ENCODE results near the gene CD84. TPM values are rescaled to one million over a fixed set of nuclear protein-coding genes. Genes with fewer than 3 reads are reported as not detected.

The CD84 gene
- total and polyA plus RNA-seq, 2 experiments from 2014 or later = 0.23 to 0.74 TPM

DNA sequence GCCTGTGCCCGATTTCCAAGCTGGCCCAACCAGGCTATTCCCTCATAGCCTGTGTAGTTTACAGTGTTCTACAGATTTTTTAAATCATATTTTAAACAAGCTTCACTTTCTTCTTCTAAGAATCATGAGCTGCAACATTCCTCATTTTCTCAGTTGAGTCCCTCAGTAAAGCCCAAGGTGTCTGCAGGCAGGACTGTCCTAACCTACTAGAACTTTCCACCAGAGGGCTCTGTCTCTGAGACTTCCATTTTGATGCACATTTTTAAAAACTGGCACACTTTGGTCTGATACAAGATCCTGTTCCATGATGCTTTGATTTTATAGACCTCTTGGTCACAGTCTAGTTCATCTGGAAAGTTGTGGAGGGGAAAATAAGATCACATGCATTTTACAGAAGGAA, 34.6 kb downstream of the CD84 start:
- no peaks in the 10 kb centered on the region for H4K20me1 ChIP-seq (ENCODE audit: insufficient read depth, poor library complexity, severe bottlenecking)
- H3K4me1 ChIP-seq (ENCODE audit: insufficient read depth) = peaks cover 35% of the 10 kb centered on the region
- H2AFZ ChIP-seq = no peak overlapping the region
- no peak overlapping the region for H3K4me2 ChIP-seq
- TF ChIP-seq, protein P1, sequence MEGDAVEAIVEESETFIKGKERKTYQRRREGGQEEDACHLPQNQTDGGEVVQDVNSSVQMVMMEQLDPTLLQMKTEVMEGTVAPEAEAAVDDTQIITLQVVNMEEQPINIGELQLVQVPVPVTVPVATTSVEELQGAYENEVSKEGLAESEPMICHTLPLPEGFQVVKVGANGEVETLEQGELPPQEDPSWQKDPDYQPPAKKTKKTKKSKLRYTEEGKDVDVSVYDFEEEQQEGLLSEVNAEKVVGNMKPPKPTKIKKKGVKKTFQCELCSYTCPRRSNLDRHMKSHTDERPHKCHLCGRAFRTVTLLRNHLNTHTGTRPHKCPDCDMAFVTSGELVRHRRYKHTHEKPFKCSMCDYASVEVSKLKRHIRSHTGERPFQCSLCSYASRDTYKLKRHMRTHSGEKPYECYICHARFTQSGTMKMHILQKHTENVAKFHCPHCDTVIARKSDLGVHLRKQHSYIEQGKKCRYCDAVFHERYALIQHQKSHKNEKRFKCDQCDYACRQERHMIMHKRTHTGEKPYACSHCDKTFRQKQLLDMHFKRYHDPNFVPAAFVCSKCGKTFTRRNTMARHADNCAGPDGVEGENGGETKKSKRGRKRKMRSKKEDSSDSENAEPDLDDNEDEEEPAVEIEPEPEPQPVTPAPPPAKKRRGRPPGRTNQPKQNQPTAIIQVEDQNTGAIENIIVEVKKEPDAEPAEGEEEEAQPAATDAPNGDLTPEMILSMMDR (IDR thresholded peaks at IDR 0.05; ENCODE audit: poor library complexity) = peak; percentile 54
- TF ChIP-seq EZH2 (IDR thresholded peaks at IDR 0.05; ENCODE audit: borderline replicate concordance) = no peak
- peak; percentile 40 for DNase-seq (ENCODE audit: low spot score)
- WGBS (ENCODE audit: low lambda C conversion rate, missing lambda C conversion rate) = 91% methylated on average over 1 of the region's 1 CpG
- no peaks in the 10 kb centered on the region for H3K79me2 ChIP-seq
- no peaks in the 10 kb centered on the region for H3K27me3 ChIP-seq
- peak overlapping the region; percentile 30 for H3K27ac ChIP-seq
- H3K9me2 ChIP-seq (replicated peaks; ENCODE audit: insufficient read depth) = no peaks in the 10 kb centered on the region
- H3K9me3 ChIP-seq (ENCODE audit: low read depth) = no peaks in the 10 kb centered on the region
- no peaks in the 10 kb centered on the region for H3K36me3 ChIP-seq (replicated peaks; ENCODE audit: insufficient read depth, low read depth)
- H3K4me3 ChIP-seq = no peak overlapping the region

DNA sequence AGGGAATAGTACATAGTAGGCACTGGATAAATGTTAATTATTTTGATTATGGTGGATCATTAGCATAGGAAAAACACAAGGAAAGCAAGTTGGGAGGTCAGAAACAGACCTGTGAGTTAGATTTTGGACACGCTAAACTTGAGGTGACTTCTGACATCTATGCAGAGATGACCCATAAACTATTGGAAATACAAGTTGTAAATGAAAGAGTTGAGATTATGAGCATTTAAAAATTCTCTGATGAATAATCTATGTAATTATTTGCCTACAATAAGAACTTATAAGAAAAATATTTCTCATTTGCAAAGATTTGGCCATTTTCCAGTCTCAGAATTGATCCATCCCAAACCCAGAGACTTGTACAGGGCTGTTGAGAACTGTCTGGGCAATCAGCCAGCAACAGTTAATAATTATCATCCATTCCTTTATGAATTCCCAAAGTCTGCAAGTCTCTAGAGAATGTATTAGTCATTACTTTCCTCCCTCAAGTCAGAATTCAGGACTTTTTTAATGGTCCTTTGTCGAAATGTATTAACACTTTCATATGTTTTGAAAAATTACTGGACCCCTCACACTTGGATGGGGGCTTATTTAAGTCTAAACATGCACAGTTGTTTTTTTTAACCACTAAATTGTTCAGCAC, 36.9 kb downstream of the CD84 start:
- peak; percentile 54 for DNase-seq (ENCODE audit: low spot score)
- H3K27ac ChIP-seq = peak overlapping the region; percentile 11
- no peaks in the 10 kb centered on the region for H3K27me3 ChIP-seq
- WGBS (ENCODE audit: low lambda C conversion rate, missing lambda C conversion rate) = 2% methylated on average over 2 of the region's 2 CpGs
- H3K9me2 ChIP-seq (replicated peaks; ENCODE audit: insufficient read depth) = no peaks in the 10 kb centered on the region
- TF ChIP-seq, protein P1 (IDR thresholded peaks at IDR 0.05; ENCODE audit: poor library complexity) = no peak
- no peak for TF ChIP-seq EZH2phosphoT487 (IDR thresholded peaks at IDR 0.05; ENCODE audit: low read depth, severe bottlenecking, unreplicated experiment)
- TF ChIP-seq EZH2 (IDR thresholded peaks at IDR 0.05; ENCODE audit: borderline replicate concordance) = no peak
- no peak overlapping the region for H2AFZ ChIP-seq
- H3K9me3 ChIP-seq (ENCODE audit: low read depth) = no peaks in the 10 kb centered on the region
- peak overlapping the region; percentile 26 for H3K4me2 ChIP-seq
- no peaks in the 10 kb centered on the region for H4K20me1 ChIP-seq (ENCODE audit: insufficient read depth, poor library complexity, severe bottlenecking)
- H3K79me2 ChIP-seq = no peaks in the 10 kb centered on the region
- H3K4me3 ChIP-seq = no peak overlapping the region
- H3K4me1 ChIP-seq (ENCODE audit: insufficient read depth) = peaks cover 44% of the 10 kb centered on the region
- H3K36me3 ChIP-seq (replicated peaks; ENCODE audit: insufficient read depth, low read depth) = no peaks in the 10 kb centered on the region

DNA sequence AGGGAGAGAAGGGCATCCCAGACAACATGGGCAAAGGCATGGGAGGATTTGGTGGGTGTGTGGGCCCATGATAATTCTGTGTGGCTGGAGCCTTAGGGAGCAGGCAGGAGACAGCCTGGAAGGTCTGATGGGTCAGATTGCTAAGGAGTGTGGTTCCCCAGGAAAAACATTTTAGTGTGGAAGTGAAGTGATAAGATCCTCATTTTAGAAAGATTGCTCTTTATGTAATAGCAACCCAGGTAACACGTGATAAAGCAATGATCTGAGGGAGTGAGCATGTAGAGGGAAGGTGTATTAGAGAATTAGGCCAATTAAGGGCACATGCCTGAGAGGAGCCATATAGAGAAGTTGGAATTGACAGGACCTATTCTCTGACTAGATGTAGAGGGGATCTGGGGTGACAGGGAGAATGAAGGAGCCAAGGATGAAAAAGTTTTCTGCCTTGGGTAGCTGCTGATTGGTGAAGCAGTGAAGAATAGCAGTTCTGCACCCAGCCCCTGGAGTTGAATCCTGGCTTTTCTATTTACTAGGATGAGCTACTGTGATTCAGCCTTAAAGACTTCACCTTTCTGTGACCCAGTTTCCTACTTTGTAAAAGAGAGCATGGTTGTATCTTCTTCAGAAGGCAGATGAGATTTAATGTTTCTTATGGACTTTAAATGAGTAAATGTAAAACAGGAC, 37.5 kb downstream of the CD84 start:
- H3K9me3 ChIP-seq (ENCODE audit: low read depth) = no peaks in the 10 kb centered on the region
- no peak for DNase-seq (ENCODE audit: low spot score)
- WGBS (ENCODE audit: low lambda C conversion rate, missing lambda C conversion rate) = 63% methylated on average over 1 of the region's 1 CpG

More for the DNA sequence above, 37.5 kb downstream of the CD84 start:
- Histone ChIP-seq H3K9me2 (replicated peaks; ENCODE audit: insufficient read depth) (no peaks in the 10 kb centered on the region), H3K27me3 (no peaks in the 10 kb centered on the region), H2AFZ (no peak overlapping the region), H4K20me1 (ENCODE audit: insufficient read depth, poor library complexity, severe bottlenecking) (no peaks in the 10 kb centered on the region), H3K27ac (peak overlapping the region; percentile 97), H3K79me2 (no peaks in the 10 kb centered on the region), H3K4me2 (no peak overlapping the region), H3K4me1 (ENCODE audit: insufficient read depth) (peaks cover 44% of the 10 kb centered on the region), H3K36me3 (replicated peaks; ENCODE audit: insufficient read depth, low read depth) (no peaks in the 10 kb centered on the region), H3K4me3 (no peak overlapping the region)
- TF ChIP-seq EZH2phosphoT487 (IDR thresholded peaks at IDR 0.05; ENCODE audit: low read depth, severe bottlenecking, unreplicated experiment) (no peak), EZH2 (IDR thresholded peaks at IDR 0.05; ENCODE audit: borderline replicate concordance) (no peak)
- TF ChIP-seq, protein P1 (IDR thresholded peaks at IDR 0.05; ENCODE audit: poor library complexity) = no peak
